ENCODE data around the gene TRANK1. TPM values are rescaled to one million over a fixed set of nuclear protein-coding genes. Genes with fewer than 3 reads are reported as not detected.
"Not testable (repeated sequence)": the region's sequence is repeated elsewhere in the genome, so short reads cannot be mapped to it uniquely, and the experiment has no call there.

The TRANK1 gene
- total and polyA plus RNA-seq, 2 donors from 2014 or later = 1.2 to 21.4 TPM

- FAIRE-seq = no peak
- no peak for DNase-seq
- no peaks in the 10 kb centered on the region for H3K9me3 ChIP-seq (ENCODE audit: control insufficient read depth in 2 of 3, insufficient read depth in 1 of 3, low read length in 3 of 3)
- no peaks in the 10 kb centered on the region for H3K36me3 ChIP-seq (ENCODE audit: control insufficient read depth in 2 of 3, insufficient read depth in 3 of 3, low read length in 3 of 3)
- intact Hi-C loops (cut with DNase I) = no loop called here
- no peak for TF ChIP-seq CTCF (IDR thresholded peaks at IDR 0.05; ENCODE audit: borderline replicate concordance, extremely low read depth, insufficient read depth)
- no peak overlapping the region for H3K4me3 ChIP-seq (ENCODE audit: low read length in 3 of 3)
- H3K27ac ChIP-seq (ENCODE audit: low read depth in 2 of 2, low read length in 2 of 2) = no peak overlapping the region
- no peaks in the 10 kb centered on the region for H3K27me3 ChIP-seq (ENCODE audit: control insufficient read depth, insufficient read depth, low read length)
- no peak overlapping the region for H3K9ac ChIP-seq (ENCODE audit: low read length in 3 of 3)
- H3K4me1 ChIP-seq (ENCODE audit: control insufficient read depth in 2 of 3, insufficient read depth in 2 of 3, low read depth in 1 of 3, low read length in 3 of 3) = no peaks in the 10 kb centered on the region
These were observed 24.2 kb upstream of the TRANK1 start for GRCh38 chr3:36969085-36969484.

GRCh38 chr3:36965440-36965839, 20.6 kb upstream of the TRANK1 start:
- intact Hi-C loops (cut with DNase I) = no loop called here
- no peak for FAIRE-seq
- Histone ChIP-seq H3K36me3 (ENCODE audit: control insufficient read depth in 2 of 3, insufficient read depth in 3 of 3, low read length in 3 of 3) (no peaks in the 10 kb centered on the region), H3K27ac (ENCODE audit: low read depth in 2 of 2, low read length in 2 of 2) (no peak overlapping the region), H3K4me3 (ENCODE audit: low read length in 3 of 3) (no peak overlapping the region), H3K27me3 (ENCODE audit: control insufficient read depth, insufficient read depth, low read length) (no peaks in the 10 kb centered on the region), H3K4me1 (ENCODE audit: control insufficient read depth in 2 of 3, insufficient read depth in 2 of 3, low read depth in 1 of 3, low read length in 3 of 3) (no peaks in the 10 kb centered on the region), H3K9me3 (ENCODE audit: control insufficient read depth in 2 of 3, insufficient read depth in 1 of 3, low read length in 3 of 3) (no peaks in the 10 kb centered on the region), H3K9ac (ENCODE audit: low read length in 3 of 3) (no peak overlapping the region)
- peak in 3 of 5 donors; percentile 51 to 58 (median 56) for DNase-seq
- no peak for TF ChIP-seq CTCF (IDR thresholded peaks at IDR 0.05; ENCODE audit: borderline replicate concordance, extremely low read depth, insufficient read depth)

- H3K9ac ChIP-seq (ENCODE audit: low read length in 3 of 3) = no peak overlapping the region
- H3K27ac ChIP-seq (ENCODE audit: low read depth in 2 of 2, low read length in 2 of 2) = no peak overlapping the region
- FAIRE-seq (no peak), DNase-seq (no peak)
- intact Hi-C loops (cut with DNase I) = no loop called here
- no peaks in the 10 kb centered on the region for H3K27me3 ChIP-seq (ENCODE audit: control insufficient read depth, insufficient read depth, low read length)
- H3K4me1 ChIP-seq (ENCODE audit: control insufficient read depth in 2 of 3, insufficient read depth in 2 of 3, low read depth in 1 of 3, low read length in 3 of 3) = no peaks in the 10 kb centered on the region
- no peaks in the 10 kb centered on the region for H3K9me3 ChIP-seq (ENCODE audit: control insufficient read depth in 2 of 3, insufficient read depth in 1 of 3, low read length in 3 of 3)
- H3K36me3 ChIP-seq (ENCODE audit: control insufficient read depth in 2 of 3, insufficient read depth in 3 of 3, low read length in 3 of 3) = no peaks in the 10 kb centered on the region
- no peak overlapping the region for H3K4me3 ChIP-seq (ENCODE audit: low read length in 3 of 3)
- TF ChIP-seq CTCF (IDR thresholded peaks at IDR 0.05; ENCODE audit: borderline replicate concordance, extremely low read depth, insufficient read depth) = no peak
These were observed 20.0 kb upstream of the TRANK1 start for GRCh38 chr3:36964817-36965216.

GRCh38 chr3:36964331-36964730, 19.5 kb upstream of the TRANK1 start:
- H3K9me3 ChIP-seq (ENCODE audit: control insufficient read depth in 2 of 3, insufficient read depth in 1 of 3, low read length in 3 of 3) = no peaks in the 10 kb centered on the region
- H3K27ac ChIP-seq (ENCODE audit: low read depth in 2 of 2, low read length in 2 of 2) = no peak overlapping the region
- H3K4me3 ChIP-seq (ENCODE audit: low read length in 3 of 3) = no peak overlapping the region
- no peak overlapping the region for H3K9ac ChIP-seq (ENCODE audit: low read length in 3 of 3)
- FAIRE-seq (no peak), DNase-seq (no peak)
- no peak for TF ChIP-seq CTCF (IDR thresholded peaks at IDR 0.05; ENCODE audit: borderline replicate concordance, extremely low read depth, insufficient read depth)
- H3K4me1 ChIP-seq (ENCODE audit: control insufficient read depth in 2 of 3, insufficient read depth in 2 of 3, low read depth in 1 of 3, low read length in 3 of 3) = no peaks in the 10 kb centered on the region
- no peaks in the 10 kb centered on the region for H3K27me3 ChIP-seq (ENCODE audit: control insufficient read depth, insufficient read depth, low read length)
- intact Hi-C loops (cut with DNase I) = no loop called here
- no peaks in the 10 kb centered on the region for H3K36me3 ChIP-seq (ENCODE audit: control insufficient read depth in 2 of 3, insufficient read depth in 3 of 3, low read length in 3 of 3)

GRCh38 chr3:36963008-36963407, 18.2 kb upstream of the TRANK1 start:
- FAIRE-seq; intact Hi-C loops (cut with DNase I); H3K9me3 ChIP-seq (ENCODE audit: control insufficient read depth in 2 of 3, insufficient read depth in 1 of 3, low read length in 3 of 3); H3K4me3 ChIP-seq (ENCODE audit: low read length in 3 of 3); H3K27ac ChIP-seq (ENCODE audit: low read depth in 2 of 2, low read length in 2 of 2); H3K9ac ChIP-seq (ENCODE audit: low read length in 3 of 3); H3K36me3 ChIP-seq (ENCODE audit: control insufficient read depth in 2 of 3, insufficient read depth in 3 of 3, low read length in 3 of 3); H3K27me3 ChIP-seq (ENCODE audit: control insufficient read depth, insufficient read depth, low read length); DNase-seq; H3K4me1 ChIP-seq (ENCODE audit: control insufficient read depth in 2 of 3, insufficient read depth in 2 of 3, low read depth in 1 of 3, low read length in 3 of 3): not testable (repeated sequence)
